ENCODE measurements around the gene VAV3.
"Not testable (repeated sequence)": the region's sequence is repeated elsewhere in the genome, so short reads cannot be mapped to it uniquely, and the experiment has no call there.

The VAV3 gene

GRCh38 chr1:107678993-107679392 is 286.0 kb downstream of the VAV3 start:
- DNase-seq, result no peak

DNA sequence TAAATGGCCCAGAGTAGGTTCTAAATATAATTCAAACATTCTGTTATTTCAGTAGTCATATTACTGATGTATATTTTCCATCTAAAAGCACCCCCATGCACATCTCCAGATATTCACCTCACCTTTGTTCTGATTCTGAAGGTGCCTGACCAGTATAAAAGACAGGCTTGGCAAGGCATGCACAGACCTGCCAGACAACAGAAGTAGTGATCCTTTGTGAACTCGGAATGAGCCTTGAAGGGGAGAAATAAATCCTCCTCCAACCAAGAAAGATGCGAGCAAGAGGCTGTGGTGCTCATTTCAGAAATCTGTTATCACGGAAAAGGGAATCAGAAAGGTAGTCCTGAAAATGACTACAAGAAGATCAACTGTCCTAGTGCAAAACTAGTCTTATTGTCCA is 287.3 kb downstream of the VAV3 start:
- DNase-seq, result no peak

GRCh38 chr1:107674486-107674885 is 290.5 kb downstream of the VAV3 start:
- DNase-seq, result no peak

- DNase-seq, result no peak
Observed at GRCh38 chr1:107673006-107673405, 292.0 kb downstream of the VAV3 start.

DNA sequence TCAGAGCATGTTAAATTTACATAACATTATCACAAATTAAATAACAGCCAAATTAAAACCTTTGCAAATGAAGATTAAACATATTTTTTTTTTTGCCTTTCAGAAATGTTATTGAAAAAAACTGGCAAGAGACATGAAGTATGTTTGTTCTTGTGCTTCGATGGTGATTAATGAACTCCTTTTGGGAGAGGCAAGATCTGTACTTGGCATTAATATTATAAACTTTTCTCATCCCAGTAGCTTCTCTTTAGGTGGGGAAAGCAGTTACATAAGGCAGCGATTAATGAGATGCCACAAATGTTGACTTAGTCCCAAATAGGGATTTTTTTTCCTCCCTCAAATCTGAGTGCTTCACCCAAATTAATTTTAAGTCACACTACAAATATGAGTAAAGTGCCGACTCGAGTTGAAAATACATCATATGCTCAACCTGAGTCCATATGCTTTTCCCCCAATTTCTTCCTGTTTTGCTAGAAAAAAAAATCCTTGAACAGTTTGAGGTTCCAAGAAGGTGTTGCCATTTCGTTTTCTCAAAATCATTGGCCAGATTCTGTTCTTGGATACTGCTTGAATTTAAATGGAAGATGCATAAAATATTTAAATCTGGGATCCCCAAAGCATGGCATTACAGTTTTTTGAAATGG is 294.5 kb downstream of the VAV3 start:
- no peak for DNase-seq

DNA sequence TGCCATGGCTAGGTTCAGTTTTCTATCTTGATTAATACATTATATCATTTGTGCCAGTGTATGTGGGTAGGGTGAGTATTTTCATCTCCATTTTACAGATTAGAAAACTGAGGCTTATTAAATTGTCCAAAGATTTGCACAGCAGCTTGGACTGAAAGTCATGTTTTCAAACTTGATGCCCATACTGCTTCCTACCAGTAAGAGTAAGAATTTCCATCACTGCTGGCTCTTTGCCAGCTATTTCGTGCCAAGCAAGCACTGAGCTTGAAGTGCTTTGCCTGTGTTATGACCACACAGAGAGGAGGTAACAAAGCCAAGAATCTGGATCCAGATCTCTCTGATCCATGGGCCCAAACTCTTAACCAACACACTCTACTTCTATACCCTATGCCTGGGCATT is 295.0 kb downstream of the VAV3 start:
- DNase-seq, result no peak

GRCh38 chr1:107668762-107669161 is 296.2 kb downstream of the VAV3 start:
- no peak for DNase-seq

DNA sequence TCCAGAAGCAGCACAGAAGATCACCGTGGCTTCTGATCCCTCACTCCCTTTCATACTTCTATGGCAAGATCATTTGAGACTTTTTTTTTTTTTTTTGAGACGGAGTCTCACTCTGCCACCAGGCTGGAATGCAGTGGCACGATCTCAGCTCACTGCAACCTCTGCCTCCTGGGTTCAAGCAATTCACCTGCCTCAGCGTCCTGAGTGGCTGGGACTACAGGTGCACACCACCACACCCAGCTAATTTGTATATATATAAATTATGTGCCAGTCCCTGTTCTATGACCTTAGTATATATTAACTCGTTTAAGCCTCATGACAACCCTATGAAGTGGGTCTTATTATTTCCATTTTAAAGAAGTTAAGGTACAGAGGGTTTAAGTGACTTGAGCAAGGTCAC is 298.5 kb downstream of the VAV3 start:
- DNase-seq, result no peak

DNA sequence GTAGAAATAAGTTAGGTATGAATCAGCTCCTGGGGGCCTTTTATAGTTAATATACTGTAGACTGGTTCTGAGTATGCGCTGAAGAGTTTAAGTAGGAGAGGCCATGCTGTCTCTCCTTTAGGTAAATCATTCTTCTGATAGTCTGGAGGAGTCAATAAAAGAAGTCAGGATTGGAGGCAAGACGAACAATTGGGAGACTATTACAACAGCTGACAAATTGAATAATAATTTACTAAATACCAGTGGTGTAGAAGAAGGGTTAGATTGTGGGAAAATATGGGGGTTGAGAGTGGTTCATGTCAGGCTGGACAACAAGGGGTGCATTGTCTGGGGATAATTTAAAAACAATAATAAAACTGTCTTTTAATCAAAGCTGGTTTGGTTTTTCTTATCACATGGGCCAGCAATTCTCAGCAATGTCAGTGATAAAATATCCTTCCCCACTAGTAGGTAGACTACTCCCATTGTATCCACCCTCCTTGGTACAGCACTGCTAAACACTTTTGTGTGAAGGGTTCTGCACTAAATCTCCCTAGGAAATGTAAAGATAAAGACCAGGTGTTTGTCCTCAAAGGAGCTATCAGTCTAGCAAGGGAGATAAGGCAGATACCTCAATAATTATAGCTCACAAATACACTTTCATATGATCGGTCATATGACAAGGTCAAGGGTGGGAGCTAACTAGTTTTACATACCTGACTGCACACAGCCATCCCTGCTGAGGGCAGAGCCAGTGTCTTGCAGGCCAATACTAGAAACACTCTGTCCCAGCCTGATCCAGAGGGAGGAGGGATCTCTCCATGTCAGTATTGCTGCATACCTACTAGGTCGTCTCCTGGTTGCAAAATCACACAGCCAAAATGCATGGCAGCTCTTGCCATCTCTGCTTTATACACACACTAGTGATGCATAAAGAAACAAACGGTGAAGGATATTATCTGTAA is 299.7 kb downstream of the VAV3 start:
- no peak for DNase-seq

GRCh38 chr1:107662971-107663370 is 302.0 kb downstream of the VAV3 start:
- no peak for DNase-seq

DNA sequence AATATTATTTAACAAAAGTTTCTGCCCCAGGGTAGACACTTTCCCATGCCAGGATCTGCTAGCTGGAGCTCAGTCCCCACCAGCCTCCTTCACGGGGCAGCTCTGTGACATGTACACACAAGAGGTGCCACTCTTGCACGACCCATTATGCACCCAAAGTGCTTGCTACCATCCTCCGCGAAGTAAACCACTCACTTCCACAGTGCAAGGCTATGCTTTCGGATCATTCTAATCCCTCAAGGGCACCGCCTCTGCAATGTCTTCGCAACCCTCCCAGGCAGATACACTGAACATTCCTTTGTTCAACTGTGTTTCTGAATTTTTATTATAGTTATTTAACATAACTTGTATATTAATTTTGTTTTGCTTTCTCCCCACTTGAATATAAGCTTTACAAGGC is 303.8 kb downstream of the VAV3 start:
- no peak for DNase-seq

DNA sequence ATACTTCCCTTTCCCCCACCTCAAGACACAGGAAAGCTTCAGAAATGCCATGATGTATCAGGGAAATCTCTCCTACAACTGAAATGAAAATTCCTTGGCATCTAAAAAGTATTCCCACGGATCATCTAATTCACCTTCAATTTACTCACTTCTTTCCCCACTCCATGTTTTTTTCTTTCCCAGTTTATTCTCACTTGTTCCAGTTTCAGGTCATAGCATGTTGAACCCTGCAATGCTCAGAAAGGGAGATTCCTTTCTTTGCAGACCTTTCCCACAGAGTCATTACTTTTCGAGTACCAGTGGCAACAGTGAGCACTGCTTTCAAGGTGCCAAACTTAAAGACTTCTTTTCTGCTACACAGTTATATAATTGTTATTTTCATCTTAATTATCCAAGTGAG is 305.0 kb downstream of the VAV3 start:
- DNase-seq, result no peak

DNA sequence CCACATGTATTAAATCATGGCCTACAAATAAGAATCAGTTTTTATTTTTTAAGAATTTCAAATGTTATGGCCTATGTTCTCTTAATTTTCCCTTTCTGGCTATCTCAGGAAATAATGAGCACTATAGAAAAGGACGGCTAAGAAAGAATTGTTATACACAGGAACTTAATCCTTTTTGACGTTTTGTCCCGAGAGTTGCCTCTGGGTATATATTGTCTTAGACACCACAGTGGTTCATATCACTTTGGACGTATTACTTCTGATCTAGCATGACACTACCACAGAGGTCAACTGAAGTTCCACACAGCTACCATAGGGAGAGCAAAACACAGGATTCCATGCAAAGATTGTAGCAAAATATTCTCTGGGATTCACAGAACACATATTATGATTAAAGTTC is 307.6 kb downstream of the VAV3 start:
- no peak for DNase-seq

GRCh38 chr1:107653765-107654164 is 311.2 kb downstream of the VAV3 start:
- DNase-seq, result no peak

GRCh38 chr1:107653005-107653404 is 312.0 kb downstream of the VAV3 start:
- DNase-seq, result no peak

DNA sequence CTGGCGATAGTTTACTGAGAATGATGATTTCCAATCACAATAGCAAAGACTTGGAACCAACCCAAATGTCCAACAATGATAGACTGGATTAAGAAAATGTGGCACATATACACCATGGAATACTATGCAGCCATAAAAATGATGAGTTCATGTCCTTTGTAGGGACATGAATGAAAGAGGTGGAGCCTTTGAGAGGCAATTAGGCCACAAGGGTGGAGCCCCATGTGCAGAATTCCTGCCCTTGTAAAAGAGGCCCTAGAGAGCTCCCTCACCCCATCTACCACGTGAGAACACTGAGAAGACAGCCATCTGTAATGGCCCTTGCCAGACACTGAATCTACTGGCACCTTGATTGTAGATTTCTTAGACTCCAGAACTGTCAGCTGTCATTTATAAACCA is 314.2 kb downstream of the VAV3 start:
- DNase-seq, result not testable (repeated sequence)

- no peak for DNase-seq
Observed at GRCh38 chr1:107649023-107649422, 316.0 kb downstream of the VAV3 start.

DNA sequence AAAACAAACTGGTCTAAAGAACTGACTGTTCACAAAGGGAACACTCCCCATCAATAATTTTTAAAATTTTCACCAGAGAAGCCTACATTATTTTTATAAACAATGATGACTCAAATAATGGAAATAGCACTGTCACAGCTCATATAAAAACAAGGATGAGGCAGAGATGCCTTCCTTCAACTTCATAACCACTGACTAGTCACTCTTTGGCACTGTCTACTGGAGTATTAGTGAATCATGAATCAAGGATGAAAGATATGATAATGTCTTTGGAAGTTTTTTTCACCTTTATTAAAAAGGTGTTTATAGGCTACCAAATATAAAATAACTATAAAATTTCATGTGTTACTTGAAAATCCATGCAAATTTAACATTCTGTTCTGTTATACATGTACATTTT is 316.9 kb downstream of the VAV3 start:
- DNase-seq, result no peak

GRCh38 chr1:107647012-107647411 is 318.0 kb downstream of the VAV3 start:
- DNase-seq, result no peak

- no peak for DNase-seq
Observed at GRCh38 chr1:107643766-107644165, 321.2 kb downstream of the VAV3 start.

GRCh38 chr1:107640207-107640606 is 324.8 kb downstream of the VAV3 start:
- no peak for DNase-seq

- no peak for DNase-seq
Observed at GRCh38 chr1:107637101-107637500, 327.9 kb downstream of the VAV3 start.

GRCh38 chr1:107633596-107633995 is 331.4 kb downstream of the VAV3 start:
- no peak for DNase-seq

GRCh38 chr1:107626073-107626796 is 338.7 kb downstream of the VAV3 start:
- no peak for DNase-seq

Measured in T-helper 2 cell (primary cell).